Prostate gland (tissue), 2 donors: Measurements from ENCODE around the gene CREG1. TPM values are rescaled to one million over a fixed set of nuclear protein-coding genes. Genes with fewer than 3 reads are reported as not detected.

Experiments used
- DNase-seq: peaks from one replicate; pipeline ENCODE4 v3.0.0-alpha.2; 2019; ENCODE audit warnings: low spot score
- H3K27ac ChIP-seq, 2 donors: fragments of 200-600 bp; sonication (generic); 2 replicates each; pipeline ENCODE4 v1.5.1; 2017 to 2019
- H3K27me3 ChIP-seq: fragments of 200-600 bp; sonication (generic); replicated peaks from 2 replicates; pipeline ENCODE4 v1.5.1; 2019; ENCODE audit not compliant: insufficient read depth
- H3K36me3 ChIP-seq, 2 donors: fragments of 200-600 bp; sonication (generic); 1 replicate in 1 of 2; 2 replicates in 1 of 2; pipeline versions ENCODE4 v1.5.1 to v1.8.1; 2017 to 2019
- H3K4me1 ChIP-seq: fragments of 200-600 bp; sonication (generic); replicated peaks from 2 replicates; pipeline ENCODE4 v1.5.1; 2019
- H3K4me3 ChIP-seq, 2 donors: fragments of 200-600 bp; sonication (generic); 2 replicates each; pipeline ENCODE4 v1.5.1; 2017 to 2019
- H3K9me3 ChIP-seq: fragments of 200-600 bp; sonication (generic); 2 replicates; pipeline ENCODE4 v1.5.1; 2017
- POLR2A ChIP-seq: fragments of 450-650 bp; IDR thresholded peaks from one replicate; pipeline ENCODE4 v1.6.1; 2016; ENCODE audit warnings: antibody characterized with exemption, mild to moderate bottlenecking
- POLR2AphosphoS5 ChIP-seq: sonication (generic); formaldehyde crosslinking; IDR thresholded peaks from one replicate; pipeline ENCODE4 v1.6.1; 2017; ENCODE audit warnings: antibody characterized with exemption
- WGBS: methylation state at CpG from one replicate; pipeline ENCODE4 v1.1.5; 2018; 5-methylcytosine and 5-hydroxymethylcytosine counted together
- intact Hi-C: fragments of 100-400 bp; cut with DNase I; formaldehyde crosslinking; loops from one replicate; pipeline ENCODE4 v1.14.2; 2022
- total RNA-seq, 2 donors: library from RNA; depleted of rRNA; stranded (reverse); fragments of >200 nt; gene quantifications; one replicate each; pipeline ENCODE4 v1.1.0, GENCODE V29; 2016
- TF ChIP-seq, protein P1 (sequence below), 4 experiments: fragments of 200-600 bp in 2 of 4; fragments of 450-650 bp in 2 of 4; sonication (generic) in 2 of 4; IDR thresholded peaks; 1 replicate in 3 of 4; 2 replicates in 1 of 4; pipeline ENCODE4 v1.5.1; 2016 to 2019; ENCODE audit warnings: antibody characterized with exemption in 4 of 4, mild to moderate bottlenecking in 2 of 4, moderate library complexity in 2 of 4

The CREG1 gene
- total RNA-seq, 2 donors from 2014 or later, result 132 to 204 TPM

DNA sequence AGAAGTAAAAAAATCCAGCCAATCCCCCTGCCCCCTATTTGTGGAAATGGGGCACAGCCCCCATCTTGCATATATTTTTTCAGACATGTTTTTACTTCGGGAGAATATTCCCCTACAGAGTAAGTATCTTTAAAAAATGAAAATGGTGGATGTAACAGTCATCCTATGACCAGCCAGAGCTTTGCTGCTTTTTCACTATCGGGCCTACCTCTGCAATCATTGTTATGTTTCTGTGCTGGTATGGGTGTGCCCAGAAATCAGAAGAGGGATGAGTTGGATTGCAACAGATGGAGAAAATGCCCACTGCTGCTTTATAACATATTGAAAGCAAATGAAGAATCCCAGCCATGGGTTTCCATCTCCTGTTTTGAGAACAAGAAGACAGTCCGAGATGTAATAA lies 38.1 kb downstream of the CREG1 start:
- no peak for DNase-seq
- Histone ChIP-seq H3K4me3 (no peak overlapping the region), H3K27me3 (no peaks in the 10 kb centered on the region), H3K27ac (no peak overlapping the region), H3K36me3 (no peaks in the 10 kb centered on the region), H3K9me3 (no peaks in the 10 kb centered on the region), H3K4me1 (no peaks in the 10 kb centered on the region)
- WGBS, result 90% methylated on average over 3 of the region's 3 CpGs
- TF ChIP-seq, protein P1, sequence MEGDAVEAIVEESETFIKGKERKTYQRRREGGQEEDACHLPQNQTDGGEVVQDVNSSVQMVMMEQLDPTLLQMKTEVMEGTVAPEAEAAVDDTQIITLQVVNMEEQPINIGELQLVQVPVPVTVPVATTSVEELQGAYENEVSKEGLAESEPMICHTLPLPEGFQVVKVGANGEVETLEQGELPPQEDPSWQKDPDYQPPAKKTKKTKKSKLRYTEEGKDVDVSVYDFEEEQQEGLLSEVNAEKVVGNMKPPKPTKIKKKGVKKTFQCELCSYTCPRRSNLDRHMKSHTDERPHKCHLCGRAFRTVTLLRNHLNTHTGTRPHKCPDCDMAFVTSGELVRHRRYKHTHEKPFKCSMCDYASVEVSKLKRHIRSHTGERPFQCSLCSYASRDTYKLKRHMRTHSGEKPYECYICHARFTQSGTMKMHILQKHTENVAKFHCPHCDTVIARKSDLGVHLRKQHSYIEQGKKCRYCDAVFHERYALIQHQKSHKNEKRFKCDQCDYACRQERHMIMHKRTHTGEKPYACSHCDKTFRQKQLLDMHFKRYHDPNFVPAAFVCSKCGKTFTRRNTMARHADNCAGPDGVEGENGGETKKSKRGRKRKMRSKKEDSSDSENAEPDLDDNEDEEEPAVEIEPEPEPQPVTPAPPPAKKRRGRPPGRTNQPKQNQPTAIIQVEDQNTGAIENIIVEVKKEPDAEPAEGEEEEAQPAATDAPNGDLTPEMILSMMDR (IDR thresholded peaks at IDR 0.05), result no peak
- TF ChIP-seq POLR2A, result no peak
- no peak for TF ChIP-seq POLR2AphosphoS5
- intact Hi-C loops, result no loop called here

DNA sequence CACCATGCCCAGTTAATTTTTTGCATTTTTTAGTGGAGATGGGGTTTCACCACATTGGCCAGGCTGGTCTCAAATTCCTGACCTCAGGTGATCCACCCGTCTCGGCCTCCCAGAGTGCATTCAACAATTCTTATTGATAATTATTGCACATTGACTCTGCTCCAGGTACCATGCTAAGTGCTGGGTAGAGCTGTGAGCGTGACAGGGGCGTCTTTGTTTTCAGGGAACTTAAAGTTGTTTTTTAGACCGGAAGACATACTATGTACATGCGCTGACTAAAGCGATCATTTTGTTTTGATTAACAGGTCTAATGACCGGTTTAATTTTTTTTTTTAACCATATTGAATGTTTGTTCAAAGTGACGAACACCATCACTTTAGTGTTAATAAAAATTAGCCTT lies 39.3 kb downstream of the CREG1 start:
- no peak for DNase-seq
- intact Hi-C loops, result no loop called here
- no peak for TF ChIP-seq POLR2AphosphoS5
- no peak for TF ChIP-seq POLR2A
- TF ChIP-seq, protein P1 (IDR thresholded peaks at IDR 0.05), result no peak

DNA sequence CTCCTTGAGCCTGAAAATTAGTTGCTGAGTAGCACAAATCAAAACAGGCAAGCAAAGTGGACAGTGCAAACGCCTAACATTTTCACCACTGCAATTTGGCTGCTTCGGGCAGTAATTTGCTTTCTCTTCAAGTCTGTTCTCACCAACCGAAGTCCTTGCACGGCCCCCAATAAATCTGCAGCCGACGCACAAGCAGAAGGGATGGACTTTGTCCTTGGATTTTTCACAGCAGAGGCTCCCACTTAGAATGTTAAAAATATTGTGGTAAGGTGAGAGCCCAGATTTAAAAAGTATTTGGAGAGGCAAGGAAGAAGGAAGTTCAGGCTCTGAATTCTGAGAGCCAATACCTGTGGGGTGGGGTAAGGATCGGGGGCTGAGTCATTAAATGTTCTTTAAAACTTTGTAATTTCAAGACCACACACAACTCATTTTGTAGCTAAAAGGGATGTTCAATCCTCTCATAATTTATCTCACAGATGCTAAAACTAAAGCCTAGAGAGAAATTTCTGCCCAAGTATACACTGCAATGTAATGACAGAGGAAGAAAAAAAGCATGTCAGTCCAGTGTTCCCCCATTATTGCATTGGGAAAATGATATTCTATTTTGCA lies 41.4 kb downstream of the CREG1 start:
- TF ChIP-seq POLR2A, result no peak
- TF ChIP-seq, protein P1 (IDR thresholded peaks at IDR 0.05), result no peak
- TF ChIP-seq POLR2AphosphoS5, result no peak
- H3K27me3 ChIP-seq, result no peaks in the 10 kb centered on the region
- no peak overlapping the region for H3K27ac ChIP-seq
- H3K4me3 ChIP-seq, result no peak overlapping the region
- no peak for DNase-seq
- no peaks in the 10 kb centered on the region for H3K36me3 ChIP-seq
- intact Hi-C loops, result no loop called here
- H3K9me3 ChIP-seq, result no peaks in the 10 kb centered on the region
- no peaks in the 10 kb centered on the region for H3K4me1 ChIP-seq
- 35% methylated on average over 7 of the region's 7 CpGs for WGBS

More for the DNA sequence above, 39.3 kb downstream of the CREG1 start:
- H3K27me3 ChIP-seq, result no peaks in the 10 kb centered on the region
- H3K4me1 ChIP-seq, result no peaks in the 10 kb centered on the region
- H3K9me3 ChIP-seq, result no peaks in the 10 kb centered on the region
- WGBS, result 90% methylated on average over 9 of the region's 9 CpGs
- no peak overlapping the region for H3K27ac ChIP-seq
- no peaks in the 10 kb centered on the region for H3K36me3 ChIP-seq
- no peak overlapping the region for H3K4me3 ChIP-seq

DNA sequence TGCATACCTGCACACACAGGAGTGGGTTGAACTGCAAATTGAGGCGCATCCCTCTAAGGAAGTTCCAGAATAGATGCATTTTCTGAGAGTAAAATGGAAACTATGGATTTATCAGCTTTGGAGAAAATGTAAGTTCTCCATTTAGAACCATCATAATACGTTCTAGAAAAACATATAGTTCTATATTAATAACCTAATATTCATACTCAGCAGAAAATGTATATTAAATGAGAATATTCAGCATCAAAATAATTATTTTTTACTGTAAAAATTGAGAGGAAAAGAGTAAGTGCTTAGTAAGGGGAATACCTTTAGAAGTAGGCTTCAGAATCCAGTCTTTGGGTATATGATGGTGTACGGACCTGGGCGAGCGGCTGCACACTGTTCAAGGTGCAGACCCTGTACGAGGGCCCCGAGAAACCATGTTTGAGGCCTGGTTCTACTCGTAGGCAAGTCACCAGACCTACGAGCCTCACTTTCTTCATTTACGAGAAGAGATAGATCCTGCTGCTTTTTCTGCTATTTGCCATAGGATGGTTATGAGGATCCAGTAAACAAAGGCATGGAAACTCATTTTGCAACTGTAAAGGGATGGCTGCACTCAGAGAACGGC lies 42.1 kb downstream of the CREG1 start:
- DNase-seq, result no peak
- whole genome bisulfite sequencing, result 83% methylated on average over 11 of the region's 11 CpGs
- TF ChIP-seq, protein P1 (IDR thresholded peaks at IDR 0.05), result no peak
- no peak for TF ChIP-seq POLR2AphosphoS5
- no peak for TF ChIP-seq POLR2A

DNA sequence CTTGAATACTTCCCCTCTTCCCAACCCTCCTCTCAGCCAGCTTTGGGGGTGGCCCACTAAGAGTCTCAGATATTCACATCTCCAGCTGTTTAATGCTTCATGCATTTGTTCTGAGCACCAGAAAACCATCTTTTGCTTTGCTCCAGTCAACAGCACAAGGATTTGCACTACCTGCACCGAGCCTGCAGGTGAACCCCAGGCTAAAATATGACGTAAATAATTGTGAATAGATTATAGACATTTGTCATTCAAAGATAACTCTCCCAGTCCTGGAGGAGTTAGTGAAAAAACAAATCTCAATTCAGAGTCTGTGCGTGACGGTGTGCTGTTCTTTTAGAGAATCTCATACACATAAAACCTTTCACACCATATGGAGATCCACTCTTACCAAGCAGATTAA lies 42.7 kb downstream of the CREG1 start:
- 94% methylated on average over 4 of the region's 4 CpGs for WGBS
- Histone ChIP-seq H3K27me3 (no peaks in the 10 kb centered on the region), H3K9me3 (no peaks in the 10 kb centered on the region), H3K4me3 (no peak overlapping the region), H3K36me3 (no peaks in the 10 kb centered on the region), H3K27ac (no peak overlapping the region), H3K4me1 (no peaks in the 10 kb centered on the region)
- no peak for TF ChIP-seq POLR2A
- no peak for TF ChIP-seq POLR2AphosphoS5
- TF ChIP-seq, protein P1 (IDR thresholded peaks at IDR 0.05), result no peak
- intact Hi-C loops, result no loop called here
- DNase-seq, result no peak

More for the DNA sequence above, 42.1 kb downstream of the CREG1 start:
- Histone ChIP-seq H3K4me1 (no peaks in the 10 kb centered on the region), H3K27ac (no peak overlapping the region), H3K4me3 (no peak overlapping the region), H3K36me3 (no peaks in the 10 kb centered on the region), H3K9me3 (no peaks in the 10 kb centered on the region), H3K27me3 (no peaks in the 10 kb centered on the region)
- intact Hi-C loops, result no loop called here
